MG63 (cell line): Measurements from ENCODE around the gene TPM1. TPM values are rescaled to one million over a fixed set of nuclear protein-coding genes. Genes with fewer than 3 reads are reported as not detected.

Source experiments
- DNase-seq: peaks from one replicate; pipeline ENCODE4 v3.0.0-alpha.2; 2020
- H3K27me3 ChIP-seq: fragments of 250-450 bp; sonication (Bioruptor Pico); 2 replicates; pipeline ENCODE4 v1.5.1; 2020; ENCODE audit warnings: mild to moderate bottlenecking, moderate library complexity
- H3K36me3 ChIP-seq: fragments of 250-450 bp; sonication (Bioruptor Pico); 2 replicates; pipeline ENCODE4 v1.5.1; 2020; ENCODE audit warnings: mild to moderate bottlenecking, moderate library complexity
- H3K4me3 ChIP-seq: fragments of 250-450 bp; sonication (Bioruptor Pico); 2 replicates; pipeline ENCODE4 v1.5.1; 2020; ENCODE audit warnings: mild to moderate bottlenecking, moderate library complexity
- H3K9me3 ChIP-seq: fragments of 250-450 bp; sonication (Bioruptor Pico); 2 replicates; pipeline ENCODE4 v1.5.1; 2020; ENCODE audit warnings: mild to moderate bottlenecking, moderate library complexity
- total RNA-seq: library from RNA; depleted of rRNA; stranded (reverse); fragments of >200 nt; shearing (Covaris generic); gene quantifications from 2 replicates; pipeline ENCODE4 v1.2.3, GENCODE V29; 2014; ENCODE audit warnings: low replicate concordance

Gene TPM1
- total RNA-seq, 1 experiment from 2014 or later, result 441 TPM

- Histone ChIP-seq H3K27me3 (no peaks in the 10 kb centered on the region), H3K36me3 (no peaks in the 10 kb centered on the region), H3K9me3 (no peaks in the 10 kb centered on the region), H3K4me3 (no peak overlapping the region)
- no peak for DNase-seq
These were observed 30.1 kb upstream of the TPM1 start for GRCh38 chr15:63012444-63012843.

- DNase-seq, result peak; percentile 74
- Histone ChIP-seq H3K9me3 (no peaks in the 10 kb centered on the region), H3K4me3 (no peak overlapping the region), H3K36me3 (no peaks in the 10 kb centered on the region), H3K27me3 (no peaks in the 10 kb centered on the region)
These were observed 29.3 kb upstream of the TPM1 start for GRCh38 chr15:63013052-63013808.

GRCh38 chr15:63014578-63014977 lies 28.0 kb upstream of the TPM1 start:
- Histone ChIP-seq H3K27me3 (no peaks in the 10 kb centered on the region), H3K9me3 (no peaks in the 10 kb centered on the region), H3K36me3 (no peaks in the 10 kb centered on the region), H3K4me3 (no peak overlapping the region)
- DNase-seq, result no peak

- Histone ChIP-seq H3K36me3 (no peaks in the 10 kb centered on the region), H3K9me3 (no peaks in the 10 kb centered on the region), H3K27me3 (no peaks in the 10 kb centered on the region), H3K4me3 (no peak overlapping the region)
- peak; percentile 87 for DNase-seq
These were observed 26.9 kb upstream of the TPM1 start for GRCh38 chr15:63015618-63016017.

- DNase-seq, result no peak
- no peak overlapping the region for H3K4me3 ChIP-seq
- H3K27me3 ChIP-seq, result no peaks in the 10 kb centered on the region
These were observed 26.3 kb upstream of the TPM1 start for GRCh38 chr15:63016234-63016633.

GRCh38 chr15:63018639-63019038 lies 23.9 kb upstream of the TPM1 start:
- Histone ChIP-seq H3K9me3 (no peaks in the 10 kb centered on the region), H3K27me3 (no peaks in the 10 kb centered on the region), H3K36me3 (no peaks in the 10 kb centered on the region), H3K4me3 (no peak overlapping the region)
- peak; percentile 57 for DNase-seq

More at GRCh38 chr15:63016234-63016633, 26.3 kb upstream of the TPM1 start:
- no peaks in the 10 kb centered on the region for H3K36me3 ChIP-seq
- H3K9me3 ChIP-seq, result no peaks in the 10 kb centered on the region

- DNase-seq, result peak; percentile 85
- H3K4me3 ChIP-seq, result no peak overlapping the region
- no peaks in the 10 kb centered on the region for H3K9me3 ChIP-seq
- no peaks in the 10 kb centered on the region for H3K27me3 ChIP-seq
- no peaks in the 10 kb centered on the region for H3K36me3 ChIP-seq
These were observed 22.9 kb upstream of the TPM1 start for GRCh38 chr15:63019511-63020109.

- DNase-seq, result no peak
- Histone ChIP-seq H3K36me3 (no peaks in the 10 kb centered on the region), H3K9me3 (no peaks in the 10 kb centered on the region), H3K4me3 (no peak overlapping the region), H3K27me3 (no peaks in the 10 kb centered on the region)
These were observed 22.4 kb upstream of the TPM1 start for GRCh38 chr15:63020128-63020527.

- Histone ChIP-seq H3K36me3 (no peaks in the 10 kb centered on the region), H3K9me3 (no peaks in the 10 kb centered on the region), H3K4me3 (no peak overlapping the region), H3K27me3 (no peaks in the 10 kb centered on the region)
- DNase-seq, result no peak
These were observed 21.7 kb upstream of the TPM1 start for GRCh38 chr15:63020759-63021430.

- H3K36me3 ChIP-seq, result no peaks in the 10 kb centered on the region
- DNase-seq, result no peak
- H3K9me3 ChIP-seq, result no peaks in the 10 kb centered on the region
- H3K4me3 ChIP-seq, result no peak overlapping the region
- H3K27me3 ChIP-seq, result no peaks in the 10 kb centered on the region
These were observed 20.4 kb upstream of the TPM1 start for GRCh38 chr15:63022181-63022580.

- no peaks in the 10 kb centered on the region for H3K27me3 ChIP-seq
- no peak for DNase-seq
- no peaks in the 10 kb centered on the region for H3K9me3 ChIP-seq
- H3K36me3 ChIP-seq, result no peaks in the 10 kb centered on the region
- no peak overlapping the region for H3K4me3 ChIP-seq
These were observed 19.9 kb upstream of the TPM1 start for GRCh38 chr15:63022663-63023062.

- DNase-seq, result peak; percentile 61
- H3K36me3 ChIP-seq, result no peaks in the 10 kb centered on the region
These were observed 19.1 kb upstream of the TPM1 start for GRCh38 chr15:63023351-63023945.

GRCh38 chr15:63025460-63025859 lies 17.1 kb upstream of the TPM1 start:
- no peaks in the 10 kb centered on the region for H3K9me3 ChIP-seq
- H3K4me3 ChIP-seq, result no peak overlapping the region
- no peaks in the 10 kb centered on the region for H3K36me3 ChIP-seq
- no peaks in the 10 kb centered on the region for H3K27me3 ChIP-seq
- DNase-seq, result no peak

More at GRCh38 chr15:63023351-63023945, 19.1 kb upstream of the TPM1 start:
- no peak overlapping the region for H3K4me3 ChIP-seq
- no peaks in the 10 kb centered on the region for H3K27me3 ChIP-seq
- H3K9me3 ChIP-seq, result no peaks in the 10 kb centered on the region

- Histone ChIP-seq H3K27me3 (no peaks in the 10 kb centered on the region), H3K36me3 (no peaks in the 10 kb centered on the region), H3K9me3 (no peaks in the 10 kb centered on the region), H3K4me3 (no peak overlapping the region)
- DNase-seq, result no peak
These were observed 14.9 kb upstream of the TPM1 start for GRCh38 chr15:63027646-63028045.

- Histone ChIP-seq H3K4me3 (no peak overlapping the region), H3K9me3 (no peaks in the 10 kb centered on the region), H3K36me3 (no peaks in the 10 kb centered on the region), H3K27me3 (no peaks in the 10 kb centered on the region)
- no peak for DNase-seq
These were observed 14.0 kb upstream of the TPM1 start for GRCh38 chr15:63028442-63029110.

- Histone ChIP-seq H3K4me3 (no peak overlapping the region), H3K9me3 (no peaks in the 10 kb centered on the region), H3K36me3 (no peaks in the 10 kb centered on the region), H3K27me3 (no peaks in the 10 kb centered on the region)
- DNase-seq, result no peak
These were observed 12.9 kb upstream of the TPM1 start for GRCh38 chr15:63029676-63030075.

- H3K36me3 ChIP-seq, result no peaks in the 10 kb centered on the region
- H3K27me3 ChIP-seq, result no peaks in the 10 kb centered on the region
- H3K4me3 ChIP-seq, result no peak overlapping the region
- no peak for DNase-seq
- H3K9me3 ChIP-seq, result no peaks in the 10 kb centered on the region
These were observed 12.4 kb upstream of the TPM1 start for GRCh38 chr15:63030101-63030551.
